HepG2 (cell line): Measurements from ENCODE around the gene GAGE12G. TPM values are rescaled to one million over a fixed set of nuclear protein-coding genes. Genes with fewer than 3 reads are reported as not detected.

Experiments used
- AHR ChIP-seq: IDR thresholded peaks from 2 replicates; pipeline ENCODE4 v1.6.1; 2018; ENCODE audit warnings: missing genetic modification reagents, missing compliant biosample characterization
- GFI1 ChIP-seq: sonication (generic); formaldehyde crosslinking; IDR thresholded peaks from 2 replicates; pipeline ENCODE4 v1.5.0; 2020; ENCODE audit warnings: missing genetic modification reagents, mild to moderate bottlenecking, borderline replicate concordance
- GLI4 ChIP-seq: sonication (generic); formaldehyde crosslinking; IDR thresholded peaks from 2 replicates; pipeline ENCODE4 v1.5.1; 2020; ENCODE audit warnings: missing genetic modification reagents, mild to moderate bottlenecking, moderate library complexity, borderline replicate concordance
- HMGXB4 ChIP-seq, 2 experiments: sonication (generic) in 1 of 2; formaldehyde crosslinking in 1 of 2; IDR thresholded peaks; 2 replicates each; pipeline versions ENCODE4 v1.4.0 to v1.6.1; 2018 to 2020; ENCODE audit warnings: missing genetic modification reagents in 2 of 2, borderline replicate concordance in 1 of 2, low read depth in 1 of 2, mild to moderate bottlenecking in 1 of 2, missing biosample characterization in 1 of 2
- HNF4A ChIP-seq: sonication (generic); formaldehyde crosslinking; IDR thresholded peaks from 2 replicates; pipeline ENCODE4 v1.4.0; 2020; ENCODE audit warnings: missing genetic modification reagents
- HOXA9 ChIP-seq: sonication (generic); formaldehyde crosslinking; IDR thresholded peaks from 2 replicates; pipeline ENCODE4 v1.8.1; 2022; ENCODE audit warnings: missing genetic modification reagents, mild to moderate bottlenecking, moderate library complexity, borderline replicate concordance
- KAT8 ChIP-seq: IDR thresholded peaks from 2 replicates; pipeline ENCODE4 v1.6.1; 2016; ENCODE audit warnings: missing genetic modification reagents, missing compliant biosample characterization
- KLF11 ChIP-seq: IDR thresholded peaks from 2 replicates; pipeline ENCODE4 v1.6.1; 2016; ENCODE audit warnings: missing compliant biosample characterization
- KLF6 ChIP-seq: IDR thresholded peaks from 2 replicates; pipeline ENCODE4 v1.8.0; 2016; ENCODE audit warnings: missing biosample characterization, missing genetic modification reagents
- NR3C1 ChIP-seq: sonication (generic); formaldehyde crosslinking; IDR thresholded peaks from 2 replicates; pipeline ENCODE4 v1.4.0; 2020; ENCODE audit warnings: missing genetic modification reagents
- PHF20 ChIP-seq: sonication (generic); formaldehyde crosslinking; IDR thresholded peaks from 2 replicates; pipeline ENCODE4 v1.5.0; 2020; ENCODE audit warnings: mild to moderate bottlenecking, missing genetic modification reagents
- PHF5A ChIP-seq: IDR thresholded peaks from one replicate; pipeline ENCODE4 v1.6.1; 2018; ENCODE audit warnings: low read depth, missing genetic modification reagents; ENCODE audit not compliant: unreplicated experiment
- PLSCR1 ChIP-seq: sonication (generic); formaldehyde crosslinking; IDR thresholded peaks from 2 replicates; pipeline ENCODE4 v1.5.0; 2020; ENCODE audit warnings: missing genetic modification reagents, mild to moderate bottlenecking, borderline replicate concordance
- PREB ChIP-seq: sonication (generic); formaldehyde crosslinking; IDR thresholded peaks from 2 replicates; pipeline ENCODE4 v1.4.0; 2020; ENCODE audit warnings: missing genetic modification reagents
- SP140L ChIP-seq: sonication (generic); formaldehyde crosslinking; IDR thresholded peaks from 2 replicates; pipeline ENCODE4 v1.4.0; 2020; ENCODE audit warnings: missing genetic modification reagents, borderline replicate concordance
- SYNCRIP ChIP-seq: fragments of 200-400 bp; formaldehyde crosslinking; IDR thresholded peaks from 2 replicates; pipeline ENCODE4 v1.6.1; 2018; ENCODE audit warnings: mild to moderate bottlenecking, low read depth, low read length; ENCODE audit not compliant: insufficient read depth
- THAP11 ChIP-seq: IDR thresholded peaks from 2 replicates; pipeline ENCODE4 v1.6.1; 2016; ENCODE audit warnings: missing biosample characterization, missing genetic modification reagents
- ZBTB20 ChIP-seq: sonication (generic); formaldehyde crosslinking; IDR thresholded peaks from 2 replicates; pipeline ENCODE4 v1.8.1; 2023; ENCODE audit warnings: missing genetic modification reagents, low read depth, mild to moderate bottlenecking, borderline replicate concordance
- ZBTB3 ChIP-seq: sonication (generic); formaldehyde crosslinking; IDR thresholded peaks from 2 replicates; pipeline ENCODE4 v1.4.0; 2020; ENCODE audit warnings: low read depth, mild to moderate bottlenecking, moderate library complexity, missing genetic modification reagents, borderline replicate concordance
- ZNF138 ChIP-seq: sonication (generic); formaldehyde crosslinking; IDR thresholded peaks from 2 replicates; pipeline ENCODE4 v1.5.0; 2020; ENCODE audit warnings: mild to moderate bottlenecking, low read depth, missing genetic modification reagents
- ZNF33B ChIP-seq: sonication (generic); formaldehyde crosslinking; IDR thresholded peaks from 2 replicates; pipeline ENCODE4 v1.5.1; 2020; ENCODE audit warnings: mild to moderate bottlenecking, missing genetic modification reagents
- ZNF350 ChIP-seq: sonication (generic); formaldehyde crosslinking; IDR thresholded peaks from 2 replicates; pipeline ENCODE4 v1.4.0; 2020; ENCODE audit warnings: mild to moderate bottlenecking, low read depth, missing genetic modification reagents, borderline replicate concordance
- ZNF512 ChIP-seq: sonication (generic); formaldehyde crosslinking; IDR thresholded peaks from 2 replicates; pipeline ENCODE4 v1.4.0; 2020; ENCODE audit warnings: mild to moderate bottlenecking, missing genetic modification reagents
- ZSCAN5A ChIP-seq: sonication (generic); formaldehyde crosslinking; IDR thresholded peaks from 2 replicates; pipeline ENCODE4 v1.8.0; 2022; ENCODE audit warnings: mild to moderate bottlenecking, missing genetic modification reagents, borderline replicate concordance
- polyA plus RNA-seq, 8 experiments: library from polyadenylated mRNA; depleted of rRNA in 3 of 8; stranded (reverse) in 7 of 8; unstranded in 1 of 8; fragments of >200 nt; fragmentation: Illumina TruSeq in 4 of 8; extraction: Trizol in 4 of 8; gene quantifications; 2 replicates each; pipeline versions ENCODE4 v1.2.1 to v1.2.3, GENCODE V29; 2011 to 2016; ENCODE audit warnings: low read depth in 4 of 8, missing spikeins in 1 of 8, mixed read lengths in 1 of 8; ENCODE audit not compliant: insufficient read depth in 1 of 8
- total RNA-seq, 5 experiments: library from RNA; depleted of rRNA; stranded (reverse); fragments of >200 nt; fragmentation: Illumina TruSeq; extraction: Trizol; gene quantifications; 2 replicates each; pipeline ENCODE4 v1.2.3, GENCODE V29; 2016; ENCODE audit warnings: low read depth in 1 of 5

The GAGE12G gene
- total and polyA plus RNA-seq, 2 of the 13 experiments (the other 11 are each of a cell fraction or from before 2014, with no cell fraction given) = not detected

GRCh38 chrX:49610718-49611310 lies 40.6 kb downstream of the GAGE12G start (continued):
- TF ChIP-seq ZSCAN5A (CRISPR knock-in tag) (no peak), GFI1 (peak; percentile 80; the same call in 1 of the 2 replicates), KLF11 (no peak), SP140L (CRISPR knock-in tag) (no peak), PHF5A (CRISPR knock-in tag) (no peak), ZNF33B (CRISPR knock-in tag) (no peak), HOXA9 (CRISPR knock-in tag) (no peak), AHR (no peak), PLSCR1 (CRISPR knock-in tag) (no peak), HNF4A (peak; percentile 34), SYNCRIP (no peak), THAP11 (CRISPR knock-in tag) (no peak), KAT8 (no peak), PHF20 (CRISPR knock-in tag) (no peak), NR3C1 (CRISPR knock-in tag) (no peak), KLF6 (no peak), GLI4 (CRISPR knock-in tag) (no peak), ZNF138 (no peak), HMGXB4 (CRISPR knock-in tag; IDR thresholded peaks at IDR 0.05; ENCODE audit: borderline replicate concordance in 1 of 2, low read depth in 1 of 2) (no peak), ZBTB20 (CRISPR knock-in tag) (peak; percentile 47; the same call in 1 of the 2 replicates), PREB (CRISPR knock-in tag) (no peak), ZNF512 (CRISPR knock-in tag) (no peak), ZNF350 (CRISPR knock-in tag) (no peak), ZBTB3 (CRISPR knock-in tag) (no peak)
